ENCODE data around the gene CRIM1.

Gene CRIM1

GRCh38 chr2:36425608-36426355, 70.2 kb downstream of the CRIM1 start:
- no peak for DNase-seq (ENCODE audit: low spot score)

GRCh38 chr2:36427790-36428243, 72.2 kb downstream of the CRIM1 start:
- DNase-seq (ENCODE audit: low spot score) = no peak

DNA sequence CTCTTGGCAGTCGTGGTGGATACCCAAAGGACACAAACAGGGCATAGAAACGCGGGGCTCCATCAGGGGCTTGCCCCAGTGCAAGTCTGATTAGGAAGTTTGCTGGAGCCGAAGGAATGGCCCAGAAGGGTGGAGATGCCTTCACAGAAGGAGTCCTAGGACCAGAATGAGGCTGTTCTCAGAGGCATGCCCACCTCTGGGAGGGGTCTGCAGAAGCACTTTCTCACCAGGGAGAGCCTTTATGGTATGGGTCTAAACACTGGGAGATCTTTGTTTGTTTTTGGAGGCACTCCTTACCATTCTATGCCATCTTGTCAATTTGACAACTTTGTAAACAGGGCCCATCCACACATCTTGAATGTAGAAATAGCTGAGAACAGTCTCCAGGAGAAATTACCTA, 75.0 kb downstream of the CRIM1 start:
- DNase-seq (ENCODE audit: low spot score) = no peak

- no peak for DNase-seq (ENCODE audit: low spot score)
These were observed 76.9 kb downstream of the CRIM1 start for GRCh38 chr2:36432479-36432878.

GRCh38 chr2:36433311-36434217, 78.0 kb downstream of the CRIM1 start:
- DNase-seq (ENCODE audit: low spot score) = no peak

- DNase-seq (ENCODE audit: low spot score) = no peak
These were observed 82.9 kb downstream of the CRIM1 start for GRCh38 chr2:36438449-36438977.

GRCh38 chr2:36439084-36439483, 83.5 kb downstream of the CRIM1 start:
- DNase-seq (ENCODE audit: low spot score) = no peak

- DNase-seq (ENCODE audit: low spot score) = no peak
These were observed 85.6 kb downstream of the CRIM1 start for GRCh38 chr2:36441065-36441625.

DNA sequence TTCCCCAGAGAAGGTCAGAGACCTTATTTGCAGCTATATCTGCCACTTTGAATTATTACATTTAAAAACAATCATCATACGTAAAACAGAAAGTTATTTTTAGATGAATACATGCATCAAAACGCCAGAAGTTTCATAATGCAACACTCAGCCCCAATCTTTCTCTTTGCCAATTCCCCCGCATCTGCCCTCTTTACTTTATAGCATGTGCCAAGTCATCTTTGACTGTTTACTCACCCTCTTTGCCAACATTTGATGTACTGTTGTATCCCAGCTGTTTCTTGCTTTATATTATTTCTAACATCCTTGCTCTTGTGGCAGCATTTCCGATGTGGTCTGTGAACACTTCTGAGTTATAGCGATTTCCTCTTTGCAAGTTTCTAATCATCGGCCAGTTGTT, 86.2 kb downstream of the CRIM1 start:
- DNase-seq (ENCODE audit: low spot score) = no peak

GRCh38 chr2:36444216-36444936, 88.8 kb downstream of the CRIM1 start:
- no peak for DNase-seq (ENCODE audit: low spot score)

DNA sequence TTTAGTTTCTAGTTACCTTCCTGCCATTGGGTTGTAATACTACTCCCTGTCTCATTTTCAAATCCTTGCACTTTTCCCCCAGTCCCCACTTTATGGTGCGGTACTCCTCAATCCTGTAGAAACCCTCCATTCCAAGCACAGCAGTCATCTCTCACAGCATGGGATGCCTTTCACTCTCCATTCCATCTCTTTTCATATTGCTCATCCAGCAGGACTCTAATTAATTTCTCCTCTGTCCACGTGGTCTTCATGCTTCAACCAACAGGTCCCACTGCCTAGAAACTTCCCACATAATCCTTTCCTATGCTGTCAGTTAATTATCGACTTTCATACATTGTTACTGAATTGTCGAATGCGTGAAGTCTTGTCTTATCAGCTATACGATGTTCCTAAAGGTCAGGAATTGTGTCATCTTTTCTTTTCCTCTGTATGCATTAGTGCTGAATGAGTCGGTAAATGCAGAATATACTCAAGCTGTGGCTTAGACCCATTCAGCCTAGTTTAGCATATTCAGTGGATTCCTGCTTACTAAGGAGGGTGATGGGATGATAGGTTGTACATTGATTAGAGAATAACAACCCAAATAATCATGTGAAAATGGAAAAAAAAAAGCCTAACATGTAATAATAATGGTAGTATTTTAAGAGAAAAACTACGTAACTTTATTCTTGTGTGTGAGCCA, 89.7 kb downstream of the CRIM1 start:
- no peak for DNase-seq (ENCODE audit: low spot score)

DNA sequence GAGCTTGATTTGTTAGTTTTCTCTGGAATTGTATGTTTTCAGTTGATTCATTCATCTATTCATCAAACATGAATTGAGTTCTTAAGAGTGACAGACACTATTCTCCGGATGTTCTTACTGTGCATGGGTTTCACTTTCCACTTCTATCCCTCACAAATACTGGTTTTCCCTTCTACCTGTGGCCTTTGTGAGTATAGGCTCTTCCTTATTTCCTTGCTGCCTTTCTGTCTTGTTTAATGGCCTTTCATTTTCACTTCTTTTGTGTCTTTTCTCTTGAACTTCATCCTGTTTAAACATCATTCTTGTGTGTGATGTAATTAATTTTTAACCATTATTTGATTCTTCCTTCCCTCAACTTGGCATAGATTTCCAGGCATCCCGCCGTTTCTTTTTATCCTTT, 90.7 kb downstream of the CRIM1 start:
- DNase-seq (ENCODE audit: low spot score) = no peak

DNA sequence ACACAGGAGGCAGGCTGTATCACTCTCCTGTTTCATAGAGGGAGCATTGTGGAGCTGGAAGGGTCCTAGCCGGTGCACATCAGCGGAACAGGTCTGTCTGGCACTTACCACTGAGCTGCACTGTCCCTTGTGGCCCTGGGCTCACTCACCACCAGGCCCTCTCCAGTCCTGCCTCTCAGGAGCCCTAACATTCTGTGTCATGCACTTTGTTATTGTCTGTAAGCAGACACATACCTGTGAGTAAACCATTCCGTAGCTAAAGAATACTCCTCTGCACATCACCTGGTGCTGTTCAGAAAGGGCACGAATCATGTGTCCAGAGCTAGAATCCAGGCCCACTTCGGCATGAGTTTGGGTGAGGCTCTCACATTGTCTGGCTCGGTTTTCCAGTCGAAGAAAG, 93.6 kb downstream of the CRIM1 start:
- no peak for DNase-seq (ENCODE audit: low spot score)

DNA sequence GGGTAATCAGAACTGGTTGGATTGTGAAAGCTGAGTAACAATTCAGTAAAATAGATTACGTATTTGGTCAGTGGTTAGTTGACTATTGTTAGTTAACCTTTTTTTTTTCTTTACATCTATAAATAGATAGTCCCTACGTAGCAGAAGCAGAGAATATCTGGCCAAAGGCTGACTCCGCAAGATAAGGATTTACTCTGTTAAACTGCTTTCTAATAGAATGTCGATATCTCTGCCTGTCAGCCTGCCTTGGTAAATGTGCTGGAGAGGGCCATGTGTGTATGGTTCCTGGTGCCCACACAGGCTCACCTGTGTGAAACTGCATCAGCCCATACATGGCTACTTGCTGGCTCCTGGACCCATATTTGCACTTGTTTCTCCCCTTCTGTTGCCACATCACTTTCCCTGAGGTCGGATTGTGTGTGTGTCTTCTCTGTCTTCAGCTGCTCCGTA, 94.4 kb downstream of the CRIM1 start:
- DNase-seq (ENCODE audit: low spot score) = no peak

GRCh38 chr2:36450466-36451196, 95.1 kb downstream of the CRIM1 start:
- DNase-seq (ENCODE audit: low spot score) = no peak

DNA sequence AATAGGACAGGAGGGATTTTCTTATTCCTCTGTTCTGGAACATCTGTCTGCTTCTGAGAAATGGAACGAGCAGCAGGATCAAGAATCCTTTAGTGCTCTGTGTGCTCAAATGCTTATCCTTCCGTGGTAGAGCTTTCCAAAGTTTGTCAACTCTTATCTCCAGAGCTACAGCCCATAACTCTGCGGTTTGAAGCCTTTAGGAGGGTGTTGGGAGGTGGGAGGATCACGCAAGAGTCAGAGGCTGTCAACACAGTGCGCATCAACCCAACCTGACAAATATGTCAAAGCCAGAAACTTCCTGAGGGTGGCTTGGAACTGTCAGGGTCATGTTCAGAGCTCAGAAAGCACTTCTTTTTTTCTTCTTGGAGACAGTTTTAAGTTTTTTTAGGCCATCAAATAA, 95.9 kb downstream of the CRIM1 start:
- no peak for DNase-seq (ENCODE audit: low spot score)

- DNase-seq (ENCODE audit: low spot score) = no peak
These were observed 96.7 kb downstream of the CRIM1 start for GRCh38 chr2:36452260-36452659.

DNA sequence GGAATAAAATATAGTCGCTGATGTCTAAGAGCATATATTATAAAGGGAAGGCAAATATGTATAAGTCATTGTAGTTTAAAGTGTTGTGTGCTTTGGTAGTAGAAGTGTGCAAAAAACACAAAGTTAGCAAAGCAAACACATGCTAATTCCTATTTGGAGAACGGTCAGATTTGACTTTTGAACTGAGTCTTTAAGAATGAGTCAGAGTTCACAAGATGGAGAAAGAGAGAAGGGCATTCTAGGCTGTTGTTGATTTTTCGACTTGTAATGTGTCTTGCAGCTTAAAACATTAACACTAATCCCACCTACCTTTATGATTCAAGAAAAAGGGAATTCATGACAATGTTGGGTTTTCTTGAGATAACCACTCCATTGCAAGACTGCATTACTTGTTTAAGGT, 98.1 kb downstream of the CRIM1 start:
- no peak for DNase-seq (ENCODE audit: low spot score)

- DNase-seq (ENCODE audit: low spot score) = no peak
These were observed 99.4 kb downstream of the CRIM1 start for GRCh38 chr2:36455011-36455410.

- no peak for DNase-seq (ENCODE audit: low spot score)
These were observed 100.2 kb downstream of the CRIM1 start for GRCh38 chr2:36455788-36456187.
